Measurements from ENCODE around the gene SACM1L.

Gene SACM1L

DNA sequence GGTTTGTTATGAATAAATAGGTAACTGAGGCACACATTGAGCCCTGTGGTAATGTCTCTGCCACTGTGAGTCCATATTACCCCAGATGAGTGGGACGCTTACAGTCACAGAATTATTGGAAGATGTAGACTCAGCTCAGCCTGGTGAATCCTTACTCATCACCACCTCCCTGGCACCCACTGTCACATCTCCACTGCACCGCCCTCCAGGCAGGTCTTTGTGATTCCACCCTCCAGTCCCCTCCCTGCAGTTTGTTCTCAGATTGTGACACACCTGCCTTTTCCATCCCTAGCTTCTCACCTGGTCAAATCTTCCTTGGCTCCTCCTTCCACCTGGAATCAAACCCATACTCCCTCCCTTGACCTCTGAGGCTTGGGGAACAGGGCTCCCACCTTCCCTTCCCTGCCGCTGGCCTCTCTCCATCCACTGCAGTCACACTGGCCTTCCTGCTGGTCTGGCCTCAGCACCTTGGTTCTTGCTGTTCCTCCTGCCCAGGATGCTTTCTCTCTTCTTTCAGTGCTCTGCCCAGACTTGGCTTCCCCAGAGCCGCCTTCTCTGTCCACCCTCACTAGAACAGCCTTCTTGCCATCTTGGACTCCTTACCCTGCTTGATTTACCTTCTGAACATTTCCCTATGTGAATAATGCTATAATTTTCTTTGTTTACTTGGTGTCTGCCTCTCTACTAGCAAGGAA, 97.8 kb downstream of the SACM1L start:
- Mint-ChIP-seq H3K27ac (no peak overlapping the region), H3K4me3 (no peak overlapping the region), H3K27me3 (peaks cover 10% of the 10 kb centered on the region), H3K36me3 (ENCODE audit: low read depth) (peaks cover 11% of the 10 kb centered on the region), H3K9me3 (peaks cover 17% of the 10 kb centered on the region), H3K4me1 (ENCODE audit: low read depth) (peaks cover 6% of the 10 kb centered on the region)

- Mint-ChIP-seq H3K4me1 (ENCODE audit: low read depth) (peaks cover 6% of the 10 kb centered on the region), H3K27ac (no peak overlapping the region), H3K27me3 (peaks cover 10% of the 10 kb centered on the region), H3K4me3 (no peak overlapping the region), H3K36me3 (ENCODE audit: low read depth) (peaks cover 11% of the 10 kb centered on the region), H3K9me3 (peaks cover 17% of the 10 kb centered on the region)
These were observed 98.4 kb downstream of the SACM1L start for GRCh38 chr3:45787551-45787950.

- Mint-ChIP-seq H3K27me3 (peaks cover 21% of the 10 kb centered on the region), H3K4me3 (no peak overlapping the region), H3K27ac (no peak overlapping the region), H3K9me3 (peaks cover 17% of the 10 kb centered on the region), H3K36me3 (ENCODE audit: low read depth) (peaks cover 11% of the 10 kb centered on the region), H3K4me1 (ENCODE audit: low read depth) (peaks cover 6% of the 10 kb centered on the region)
These were observed 100.1 kb downstream of the SACM1L start for GRCh38 chr3:45789235-45789812.

DNA sequence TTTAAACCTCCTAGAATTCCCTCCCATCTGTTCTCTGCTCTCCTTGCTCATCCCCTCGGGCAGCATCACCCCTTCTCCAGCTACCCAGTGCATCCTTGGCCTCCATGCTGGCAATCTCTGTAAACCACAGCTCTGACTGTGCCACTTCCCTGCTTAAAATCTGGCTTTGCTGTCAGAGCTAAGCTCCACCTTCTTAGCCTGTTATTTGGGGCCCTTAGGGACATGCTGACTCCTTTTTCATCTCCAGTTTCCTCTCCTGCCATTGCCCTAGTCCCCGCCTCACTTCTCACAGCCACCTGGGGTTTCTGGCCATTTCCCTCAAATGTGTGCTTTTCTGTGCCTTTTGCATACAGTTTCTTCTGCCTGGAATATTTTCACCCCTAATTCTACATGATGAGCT, 101.4 kb downstream of the SACM1L start:
- Mint-ChIP-seq H3K36me3 (ENCODE audit: low read depth) (peaks cover 11% of the 10 kb centered on the region), H3K9me3 (peaks cover 17% of the 10 kb centered on the region), H3K27me3 (peaks cover 33% of the 10 kb centered on the region), H3K4me1 (ENCODE audit: low read depth) (peaks cover 10% of the 10 kb centered on the region), H3K4me3 (no peak overlapping the region), H3K27ac (no peak overlapping the region)

GRCh38 chr3:45792036-45792435, 102.8 kb downstream of the SACM1L start:
- Mint-ChIP-seq H3K27ac (no peak overlapping the region), H3K4me3 (no peak overlapping the region), H3K36me3 (ENCODE audit: low read depth) (peaks cover 11% of the 10 kb centered on the region), H3K27me3 (peaks cover 43% of the 10 kb centered on the region), H3K9me3 (peaks cover 17% of the 10 kb centered on the region), H3K4me1 (ENCODE audit: low read depth) (peaks cover 17% of the 10 kb centered on the region)

DNA sequence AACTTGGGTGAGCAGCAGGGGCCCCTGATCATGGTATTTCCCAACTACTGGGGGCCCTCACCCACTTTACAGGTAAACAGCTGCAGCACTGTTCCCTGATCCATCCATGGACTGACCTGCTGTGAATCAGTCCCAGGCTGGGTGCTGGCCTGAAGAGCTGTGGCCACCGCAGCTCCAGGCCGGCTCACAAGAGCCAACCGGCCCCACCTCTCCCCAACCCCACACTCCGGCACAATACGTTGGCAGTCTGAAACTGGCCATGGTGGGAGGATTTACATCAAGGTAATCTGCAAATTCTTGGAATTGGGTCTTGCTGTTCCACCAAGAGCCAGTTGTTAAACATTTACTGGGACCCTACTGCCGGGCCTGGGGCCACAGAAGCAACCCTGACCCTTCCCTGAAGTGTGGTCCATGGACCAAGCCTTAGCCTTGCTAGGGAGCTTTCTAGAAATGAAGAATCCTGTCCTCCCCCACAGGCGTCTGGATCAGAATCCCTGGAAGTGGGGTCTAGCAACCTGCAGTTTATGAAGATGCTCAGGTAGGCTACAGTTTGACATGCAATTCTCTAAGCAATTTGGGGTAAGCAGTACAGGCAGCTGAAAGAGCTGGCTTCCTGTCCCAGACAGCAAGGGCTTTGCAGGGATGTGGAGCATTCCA, 103.4 kb downstream of the SACM1L start:
- peaks cover 17% of the 10 kb centered on the region for H3K9me3 Mint-ChIP-seq
- H3K27me3 Mint-ChIP-seq = peaks cover 45% of the 10 kb centered on the region
- H3K4me1 Mint-ChIP-seq (ENCODE audit: low read depth) = peaks cover 17% of the 10 kb centered on the region
- peaks cover 11% of the 10 kb centered on the region for H3K36me3 Mint-ChIP-seq (ENCODE audit: low read depth)
- H3K27ac Mint-ChIP-seq = no peak overlapping the region
- no peak overlapping the region for H3K4me3 Mint-ChIP-seq

GRCh38 chr3:45793482-45794176, 104.4 kb downstream of the SACM1L start:
- Mint-ChIP-seq H3K36me3 (ENCODE audit: low read depth) (peaks cover 11% of the 10 kb centered on the region), H3K4me1 (ENCODE audit: low read depth) (peaks cover 17% of the 10 kb centered on the region), H3K27ac (no peak overlapping the region), H3K9me3 (peaks cover 17% of the 10 kb centered on the region), H3K27me3 (peaks cover 55% of the 10 kb centered on the region), H3K4me3 (no peak overlapping the region)

- Mint-ChIP-seq H3K4me3 (no peak overlapping the region), H3K27me3 (peaks cover 60% of the 10 kb centered on the region), H3K27ac (no peak overlapping the region), H3K4me1 (ENCODE audit: low read depth) (peaks cover 17% of the 10 kb centered on the region), H3K9me3 (peaks cover 12% of the 10 kb centered on the region), H3K36me3 (ENCODE audit: low read depth) (peaks cover 7% of the 10 kb centered on the region)
These were observed 105.0 kb downstream of the SACM1L start for GRCh38 chr3:45794177-45794560.

- Mint-ChIP-seq H3K27ac (no peak overlapping the region), H3K9me3 (peaks cover 12% of the 10 kb centered on the region), H3K27me3 (peaks cover 65% of the 10 kb centered on the region), H3K36me3 (ENCODE audit: low read depth) (peaks cover 6% of the 10 kb centered on the region), H3K4me3 (no peak overlapping the region), H3K4me1 (ENCODE audit: low read depth) (peaks cover 17% of the 10 kb centered on the region)
These were observed 105.5 kb downstream of the SACM1L start for GRCh38 chr3:45794660-45795059.

Measured in stimulated activated naive CD8-positive, alpha-beta T cell treated with anti-CD3 and anti-CD28 coated beads, Interleukin-15, Interleukin-2, amounts not matched to agents 100 ng/mL and 50 ng/mL, for 24 hours (primary cell).